ENCODE data around the gene MTUS2.

DNA sequence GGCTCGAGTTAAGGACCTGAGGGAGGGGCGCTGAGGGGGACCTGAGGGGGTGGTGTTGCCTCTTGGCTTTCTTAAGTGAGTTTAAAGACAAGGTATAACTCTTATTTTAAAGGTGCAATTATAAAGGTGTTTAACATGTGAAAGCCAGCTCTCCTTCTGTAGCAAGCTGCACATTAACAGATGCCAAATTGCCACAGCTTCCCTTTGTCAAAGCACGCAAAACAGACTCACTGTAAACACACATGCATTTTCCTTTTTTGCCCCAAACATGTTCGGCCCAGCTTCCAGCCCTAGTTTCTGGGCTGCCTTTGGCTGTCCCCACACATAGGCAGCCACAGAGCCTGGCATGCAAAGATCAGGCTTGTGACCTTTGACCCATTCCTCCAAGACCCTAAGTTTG is 663.5 kb downstream of the MTUS2 start:
- TF ChIP-seq, protein P1, sequence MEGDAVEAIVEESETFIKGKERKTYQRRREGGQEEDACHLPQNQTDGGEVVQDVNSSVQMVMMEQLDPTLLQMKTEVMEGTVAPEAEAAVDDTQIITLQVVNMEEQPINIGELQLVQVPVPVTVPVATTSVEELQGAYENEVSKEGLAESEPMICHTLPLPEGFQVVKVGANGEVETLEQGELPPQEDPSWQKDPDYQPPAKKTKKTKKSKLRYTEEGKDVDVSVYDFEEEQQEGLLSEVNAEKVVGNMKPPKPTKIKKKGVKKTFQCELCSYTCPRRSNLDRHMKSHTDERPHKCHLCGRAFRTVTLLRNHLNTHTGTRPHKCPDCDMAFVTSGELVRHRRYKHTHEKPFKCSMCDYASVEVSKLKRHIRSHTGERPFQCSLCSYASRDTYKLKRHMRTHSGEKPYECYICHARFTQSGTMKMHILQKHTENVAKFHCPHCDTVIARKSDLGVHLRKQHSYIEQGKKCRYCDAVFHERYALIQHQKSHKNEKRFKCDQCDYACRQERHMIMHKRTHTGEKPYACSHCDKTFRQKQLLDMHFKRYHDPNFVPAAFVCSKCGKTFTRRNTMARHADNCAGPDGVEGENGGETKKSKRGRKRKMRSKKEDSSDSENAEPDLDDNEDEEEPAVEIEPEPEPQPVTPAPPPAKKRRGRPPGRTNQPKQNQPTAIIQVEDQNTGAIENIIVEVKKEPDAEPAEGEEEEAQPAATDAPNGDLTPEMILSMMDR (IDR thresholded peaks at IDR 0.05): no peak
- no peak for TF ChIP-seq EP300 (IDR thresholded peaks at IDR 0.05; ENCODE audit: low read depth)
